Measurements from ENCODE around the gene TP53RK.

Gene TP53RK

DNA sequence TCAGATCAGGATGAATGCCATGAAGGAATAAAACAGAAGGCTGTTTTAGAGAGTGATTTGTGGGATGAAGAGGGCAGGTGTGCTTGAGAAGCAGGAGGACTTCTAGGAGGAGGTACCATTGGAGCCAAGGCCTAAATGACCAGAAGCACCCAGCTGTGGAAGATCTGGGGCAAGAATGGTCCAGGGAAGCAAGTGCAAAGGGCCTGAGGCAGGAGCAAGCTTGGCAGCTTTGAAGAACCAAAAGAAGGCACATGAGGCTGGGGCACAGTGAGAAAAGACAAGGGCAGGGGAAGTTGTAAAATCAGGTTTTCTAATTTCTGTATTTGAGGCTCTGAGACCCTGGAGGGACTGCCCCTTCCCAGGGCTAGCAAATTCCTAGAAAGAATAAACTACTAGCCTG is 47.8 kb downstream of the TP53RK start:
- no peak for DNase-seq (ENCODE audit: extremely low read depth in 1 of 2, low read depth in 1 of 2)

GRCh38 chr20:46640536-46641311 is 48.5 kb downstream of the TP53RK start:
- no peak for DNase-seq (ENCODE audit: extremely low read depth in 1 of 2, low read depth in 1 of 2)

DNA sequence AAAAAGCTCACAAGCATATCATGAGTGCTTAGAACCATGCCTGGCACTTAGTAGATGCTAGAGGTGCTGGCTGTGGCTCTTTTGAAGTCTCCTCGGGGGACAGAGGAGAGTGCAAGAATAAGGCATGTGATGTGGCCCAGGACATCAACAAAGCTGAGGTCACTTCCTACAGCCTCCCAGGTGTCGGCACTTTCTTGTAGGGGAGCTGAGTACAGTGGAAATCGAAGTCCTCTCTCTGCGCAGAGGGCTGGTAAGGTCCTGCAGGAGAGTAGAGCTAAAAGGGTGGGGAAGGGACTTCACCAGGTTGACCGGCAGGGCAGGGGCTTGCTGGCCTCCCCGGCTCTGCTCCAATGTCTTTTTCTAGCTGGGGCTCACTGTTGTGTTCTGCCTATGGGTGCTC is 49.2 kb downstream of the TP53RK start:
- DNase-seq (ENCODE audit: extremely low read depth in 1 of 2, low read depth in 1 of 2), result no peak

DNA sequence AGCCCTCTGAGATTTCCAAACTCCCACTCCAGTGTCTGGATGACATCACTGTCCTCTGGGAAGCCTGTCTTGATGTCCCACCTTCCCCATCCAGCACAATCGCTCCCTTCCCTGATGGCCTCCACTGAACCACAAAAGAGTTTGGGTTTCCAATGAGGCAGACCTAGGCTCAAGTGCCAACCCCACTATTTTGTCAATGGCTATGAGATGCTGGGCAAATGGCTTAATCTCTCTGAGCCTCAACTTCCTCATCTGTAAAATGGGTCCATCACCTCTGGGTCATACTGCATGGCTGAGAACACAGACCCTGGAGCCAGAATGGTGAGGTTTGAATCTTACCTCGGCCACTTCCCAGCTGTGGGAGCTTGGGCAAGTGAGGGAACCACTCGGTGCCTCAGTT is 49.7 kb downstream of the TP53RK start:
- DNase-seq (ENCODE audit: extremely low read depth in 1 of 2, low read depth in 1 of 2), result no peak

- no peak for DNase-seq (ENCODE audit: extremely low read depth in 1 of 2, low read depth in 1 of 2)
Measured at GRCh38 chr20:46638898-46639274, 50.4 kb downstream of the TP53RK start.

- DNase-seq (ENCODE audit: extremely low read depth in 1 of 2, low read depth in 1 of 2), result no peak
Measured at GRCh38 chr20:46638134-46638897, 50.9 kb downstream of the TP53RK start.

- DNase-seq (ENCODE audit: extremely low read depth in 1 of 2, low read depth in 1 of 2), result no peak
Measured at GRCh38 chr20:46637427-46638133, 51.7 kb downstream of the TP53RK start.

- DNase-seq (ENCODE audit: extremely low read depth in 1 of 2, low read depth in 1 of 2), result no peak
Measured at GRCh38 chr20:46637020-46637419, 52.2 kb downstream of the TP53RK start.

DNA sequence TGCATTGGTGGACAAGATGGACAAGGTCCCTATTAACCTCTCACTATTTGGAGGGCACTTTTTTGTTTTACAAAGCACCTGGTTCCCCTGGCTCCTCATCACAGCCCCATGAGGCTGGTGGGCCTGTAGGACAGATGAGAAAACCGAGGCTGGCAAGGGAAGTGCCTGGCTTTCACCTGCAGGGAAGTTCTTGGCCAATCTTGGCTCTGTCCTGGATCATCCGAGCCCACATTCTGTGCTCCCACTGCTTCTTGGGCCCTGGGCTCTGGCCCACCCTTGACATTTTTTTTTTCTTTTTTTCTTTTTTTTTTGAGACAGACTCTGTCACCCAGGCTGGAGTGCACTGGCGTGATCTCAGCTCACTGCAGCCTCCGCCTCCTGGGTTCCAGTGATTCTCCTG is 52.7 kb downstream of the TP53RK start:
- DNase-seq (ENCODE audit: extremely low read depth in 1 of 2, low read depth in 1 of 2), result no peak

DNA sequence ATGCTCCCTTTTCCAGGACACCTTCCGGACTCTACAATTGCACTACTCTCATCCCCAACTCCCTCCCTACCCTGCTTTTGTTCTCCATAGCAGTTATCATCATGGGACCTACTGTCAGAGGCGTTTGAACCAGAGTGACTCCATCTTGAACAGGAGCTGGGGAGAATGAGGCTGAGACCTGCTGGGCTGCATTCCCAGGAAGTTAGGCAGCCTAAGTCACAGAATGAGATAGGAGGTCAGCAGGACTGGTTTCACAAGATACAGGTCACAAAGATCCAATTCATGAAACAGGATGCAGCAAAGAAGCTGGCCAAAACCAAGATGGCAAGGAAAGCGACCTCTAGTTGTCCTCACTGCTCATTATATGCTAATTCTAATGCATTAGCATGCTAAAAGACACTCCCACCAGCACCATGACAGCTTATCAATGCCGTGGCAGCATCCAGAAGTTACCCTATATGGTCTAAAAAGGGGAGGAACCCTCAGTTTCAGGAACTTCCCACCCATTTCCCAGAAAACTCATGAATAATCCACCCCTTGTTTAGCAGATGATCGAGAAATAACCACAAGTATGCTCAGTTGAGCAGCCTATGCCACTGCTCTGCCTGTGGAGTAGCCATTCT is 53.6 kb downstream of the TP53RK start:
- DNase-seq (ENCODE audit: extremely low read depth in 1 of 2, low read depth in 1 of 2), result no peak

DNA sequence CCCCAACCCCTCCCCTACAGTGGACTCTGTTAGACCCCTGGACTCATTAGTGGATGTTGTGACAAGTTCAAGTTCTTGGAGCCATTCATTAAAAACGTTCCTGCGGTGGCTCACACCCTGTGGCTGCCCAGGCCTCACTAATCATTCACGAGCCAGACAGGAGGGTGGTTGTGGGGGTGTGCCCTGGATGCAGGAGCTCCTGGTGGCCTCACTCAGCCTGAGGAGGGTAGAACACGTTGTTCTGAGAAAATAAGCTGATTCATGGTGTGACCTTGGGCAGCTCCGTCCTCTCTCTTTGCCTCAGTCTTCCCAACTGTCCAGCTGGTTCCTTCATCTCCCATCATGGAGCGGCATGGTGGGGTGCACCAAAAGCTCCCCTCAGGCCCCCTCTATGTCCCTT is 54.7 kb downstream of the TP53RK start:
- DNase-seq (ENCODE audit: extremely low read depth in 1 of 2, low read depth in 1 of 2), result no peak
